Measurements from ENCODE around the gene SH3PXD2A. TPM values are rescaled to one million over a fixed set of nuclear protein-coding genes. Genes with fewer than 3 reads are reported as not detected.

Gene SH3PXD2A
- total RNA-seq, 1 donor from 2014 or later: 17.3 TPM

DNA sequence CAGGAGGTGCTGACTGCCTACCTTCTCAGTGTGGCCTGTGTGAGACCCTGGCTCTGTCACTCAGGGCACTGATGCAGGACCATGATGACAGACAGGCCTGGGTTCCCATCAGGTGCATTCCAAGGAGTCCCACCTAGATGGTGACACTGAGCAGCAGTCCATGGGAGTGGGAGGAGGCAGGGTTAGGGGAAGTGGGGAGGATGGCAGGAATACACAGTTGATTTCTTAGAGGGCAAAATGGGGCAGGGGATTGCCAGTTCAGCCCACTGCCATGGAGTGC, 155.0 kb downstream of the SH3PXD2A start:
- Histone ChIP-seq H3K27ac (ENCODE audit: low read depth, low read length) (no peak overlapping the region), H4K20me1 (ENCODE audit: insufficient read depth, low read length) (peaks cover 5% of the 10 kb centered on the region), H3K4me1 (ENCODE audit: insufficient read depth, low read length) (peaks cover 19% of the 10 kb centered on the region), H3K27me3 (ENCODE audit: insufficient read depth, low read length) (peaks cover 2% of the 10 kb centered on the region), H3K9me3 (ENCODE audit: insufficient read depth, low read depth, low read length) (peaks cover 8% of the 10 kb centered on the region), H2AFZ (ENCODE audit: low read depth, low read length) (no peak overlapping the region), H3K36me3 (ENCODE audit: insufficient read depth, low read length) (no peaks in the 10 kb centered on the region), H3K4me3 (ENCODE audit: insufficient read depth, low read depth, low read length) (no peak overlapping the region), H3K79me2 (ENCODE audit: insufficient read depth, low read length) (no peaks in the 10 kb centered on the region), H3K9ac (ENCODE audit: low read length) (no peak overlapping the region), H3K4me2 (ENCODE audit: low read length) (no peak overlapping the region)
- Mint-ChIP-seq H3K4me3 (ENCODE audit: unreplicated experiment) (no peak overlapping the region), H3K9me3 (ENCODE audit: unreplicated experiment) (no peaks in the 10 kb centered on the region), H3K27ac (ENCODE audit: unreplicated experiment) (peak overlapping the region; percentile 29), H3K36me3 (ENCODE audit: low read depth, unreplicated experiment) (no peaks in the 10 kb centered on the region), H3K4me1 (ENCODE audit: low read depth, unreplicated experiment) (peaks cover 21% of the 10 kb centered on the region), H3K27me3 (ENCODE audit: low read depth, unreplicated experiment) (peaks cover 2% of the 10 kb centered on the region)
- FAIRE-seq (no peak), DNase-seq (ENCODE audit: low read depth) (no peak)
- TF ChIP-seq EZH2 (IDR thresholded peaks at IDR 0.05; ENCODE audit: insufficient read depth, low read length): no peak
- TF ChIP-seq, protein P1, sequence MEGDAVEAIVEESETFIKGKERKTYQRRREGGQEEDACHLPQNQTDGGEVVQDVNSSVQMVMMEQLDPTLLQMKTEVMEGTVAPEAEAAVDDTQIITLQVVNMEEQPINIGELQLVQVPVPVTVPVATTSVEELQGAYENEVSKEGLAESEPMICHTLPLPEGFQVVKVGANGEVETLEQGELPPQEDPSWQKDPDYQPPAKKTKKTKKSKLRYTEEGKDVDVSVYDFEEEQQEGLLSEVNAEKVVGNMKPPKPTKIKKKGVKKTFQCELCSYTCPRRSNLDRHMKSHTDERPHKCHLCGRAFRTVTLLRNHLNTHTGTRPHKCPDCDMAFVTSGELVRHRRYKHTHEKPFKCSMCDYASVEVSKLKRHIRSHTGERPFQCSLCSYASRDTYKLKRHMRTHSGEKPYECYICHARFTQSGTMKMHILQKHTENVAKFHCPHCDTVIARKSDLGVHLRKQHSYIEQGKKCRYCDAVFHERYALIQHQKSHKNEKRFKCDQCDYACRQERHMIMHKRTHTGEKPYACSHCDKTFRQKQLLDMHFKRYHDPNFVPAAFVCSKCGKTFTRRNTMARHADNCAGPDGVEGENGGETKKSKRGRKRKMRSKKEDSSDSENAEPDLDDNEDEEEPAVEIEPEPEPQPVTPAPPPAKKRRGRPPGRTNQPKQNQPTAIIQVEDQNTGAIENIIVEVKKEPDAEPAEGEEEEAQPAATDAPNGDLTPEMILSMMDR (IDR thresholded peaks at IDR 0.05; ENCODE audit: insufficient read depth, low read depth, low read length): no peak

DNA sequence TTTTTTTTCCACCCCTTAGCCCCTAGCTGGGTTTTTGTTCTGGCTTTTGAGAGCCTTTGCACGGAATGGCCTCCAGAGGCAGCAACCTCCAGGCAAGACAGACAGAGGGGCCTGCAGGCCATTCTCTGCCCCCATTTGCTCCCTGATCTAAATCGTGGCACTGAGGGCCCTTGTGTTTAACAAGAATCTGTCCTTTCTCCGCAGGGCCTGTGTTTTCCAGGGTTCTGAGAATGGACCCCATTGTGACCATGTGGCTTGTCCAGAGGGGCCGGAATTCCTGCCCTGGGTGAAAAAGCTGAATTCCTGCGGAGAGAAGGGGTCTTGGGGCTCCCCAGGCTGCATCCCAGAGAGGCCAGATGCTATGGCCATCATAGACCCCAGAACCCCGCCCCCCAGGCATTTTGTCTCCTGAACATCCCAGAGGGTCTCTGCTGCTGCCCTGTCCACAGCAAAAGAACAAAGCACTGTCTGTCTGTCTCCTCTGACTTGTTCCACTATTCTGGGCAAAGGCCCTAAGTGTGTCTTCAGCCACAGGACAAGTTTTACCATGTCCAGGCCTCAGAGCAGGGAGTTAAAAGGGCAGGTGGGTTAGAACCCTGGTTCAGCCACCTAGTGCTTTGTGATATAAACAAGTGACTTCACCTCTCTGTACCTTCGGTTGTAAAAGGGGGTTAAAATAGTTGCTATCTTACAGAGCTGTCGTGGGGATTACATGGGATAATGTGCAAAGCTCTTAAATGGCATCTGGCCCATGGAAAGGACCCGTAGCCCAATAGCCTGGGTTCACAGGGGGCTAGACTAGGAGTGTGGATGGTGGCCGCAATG, 155.6 kb downstream of the SH3PXD2A start:
- Mint-ChIP-seq H3K36me3 (ENCODE audit: low read depth, unreplicated experiment) (no peaks in the 10 kb centered on the region), H3K4me3 (ENCODE audit: unreplicated experiment) (no peak overlapping the region), H3K9me3 (ENCODE audit: unreplicated experiment) (no peaks in the 10 kb centered on the region), H3K27me3 (ENCODE audit: low read depth, unreplicated experiment) (peaks cover 2% of the 10 kb centered on the region), H3K27ac (ENCODE audit: unreplicated experiment) (peak overlapping the region; percentile 29), H3K4me1 (ENCODE audit: low read depth, unreplicated experiment) (peaks cover 21% of the 10 kb centered on the region)
- Histone ChIP-seq H3K4me1 (ENCODE audit: insufficient read depth, low read length) (peaks cover 20% of the 10 kb centered on the region), H3K4me3 (ENCODE audit: insufficient read depth, low read depth, low read length) (no peak overlapping the region), H3K79me2 (ENCODE audit: insufficient read depth, low read length) (no peaks in the 10 kb centered on the region), H3K27ac (ENCODE audit: low read depth, low read length) (no peak overlapping the region), H3K4me2 (ENCODE audit: low read length) (no peak overlapping the region), H4K20me1 (ENCODE audit: insufficient read depth, low read length) (peaks cover 5% of the 10 kb centered on the region), H3K9ac (ENCODE audit: low read length) (no peak overlapping the region), H3K36me3 (ENCODE audit: insufficient read depth, low read length) (no peaks in the 10 kb centered on the region), H2AFZ (ENCODE audit: low read depth, low read length) (no peak overlapping the region), H3K27me3 (ENCODE audit: insufficient read depth, low read length) (peaks cover 2% of the 10 kb centered on the region), H3K9me3 (ENCODE audit: insufficient read depth, low read depth, low read length) (peaks cover 8% of the 10 kb centered on the region)
- DNase-seq (ENCODE audit: low read depth) (no peak), FAIRE-seq (no peak)
- TF ChIP-seq, protein P1 (IDR thresholded peaks at IDR 0.05; ENCODE audit: insufficient read depth, low read depth, low read length): peak; percentile 14
- no peak for TF ChIP-seq EZH2 (IDR thresholded peaks at IDR 0.05; ENCODE audit: insufficient read depth, low read length)

DNA sequence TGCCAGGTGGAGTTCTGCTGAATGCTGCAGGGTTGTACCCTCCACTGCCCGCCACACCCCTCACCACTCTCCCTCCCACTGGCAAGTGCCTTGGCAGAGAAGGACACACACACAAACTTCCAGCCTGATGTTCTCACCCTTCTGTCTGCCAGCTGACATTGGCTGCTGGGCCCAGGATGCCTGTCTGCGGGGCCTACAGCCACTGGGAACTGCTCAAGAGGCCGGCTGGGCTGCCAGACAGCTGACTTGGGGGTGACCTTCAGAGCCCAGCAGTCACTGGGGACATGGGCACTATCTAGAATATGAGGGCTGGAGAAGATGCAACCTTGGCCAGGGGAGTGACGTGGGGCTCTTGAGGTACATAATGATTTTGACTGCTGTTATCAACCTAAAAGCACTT, 157.1 kb downstream of the SH3PXD2A start:
- H3K4me3 Mint-ChIP-seq (ENCODE audit: unreplicated experiment): no peak overlapping the region
- no peak overlapping the region for H2AFZ ChIP-seq (ENCODE audit: low read depth, low read length)
- H3K27me3 Mint-ChIP-seq (ENCODE audit: low read depth, unreplicated experiment): peaks cover 11% of the 10 kb centered on the region
- H3K9me3 ChIP-seq (ENCODE audit: insufficient read depth, low read depth, low read length): peaks cover 8% of the 10 kb centered on the region
- H3K27ac ChIP-seq (ENCODE audit: low read depth, low read length): no peak overlapping the region
- peaks cover 26% of the 10 kb centered on the region for H3K4me1 ChIP-seq (ENCODE audit: insufficient read depth, low read length)
- DNase-seq (ENCODE audit: low read depth): no peak
- H3K36me3 ChIP-seq (ENCODE audit: insufficient read depth, low read length): no peaks in the 10 kb centered on the region
- no peak overlapping the region for H3K9ac ChIP-seq (ENCODE audit: low read length)
- H3K4me3 ChIP-seq (ENCODE audit: insufficient read depth, low read depth, low read length): no peak overlapping the region
- peaks cover 21% of the 10 kb centered on the region for H3K4me1 Mint-ChIP-seq (ENCODE audit: low read depth, unreplicated experiment)
- H3K4me2 ChIP-seq (ENCODE audit: low read length): no peak overlapping the region
- peaks cover 5% of the 10 kb centered on the region for H4K20me1 ChIP-seq (ENCODE audit: insufficient read depth, low read length)
- H3K27me3 ChIP-seq (ENCODE audit: insufficient read depth, low read length): peaks cover 4% of the 10 kb centered on the region
- TF ChIP-seq, protein P1 (IDR thresholded peaks at IDR 0.05; ENCODE audit: insufficient read depth, low read depth, low read length): no peak
- TF ChIP-seq EZH2 (IDR thresholded peaks at IDR 0.05; ENCODE audit: insufficient read depth, low read length): no peak
- no peaks in the 10 kb centered on the region for H3K79me2 ChIP-seq (ENCODE audit: insufficient read depth, low read length)
- peak overlapping the region; percentile 42 for H3K27ac Mint-ChIP-seq (ENCODE audit: unreplicated experiment)
- no peaks in the 10 kb centered on the region for H3K9me3 Mint-ChIP-seq (ENCODE audit: unreplicated experiment)
- no peaks in the 10 kb centered on the region for H3K36me3 Mint-ChIP-seq (ENCODE audit: low read depth, unreplicated experiment)
- no peak for FAIRE-seq
